WTC11 (cell line): ENCODE results near the gene PGRMC2. TPM values are rescaled to one million over a fixed set of nuclear protein-coding genes. Genes with fewer than 3 reads are reported as not detected.

ENCODE experiments used
- ATAC-seq: fragments of 200-7000 bp; cut with Tn5 transposase; 2 replicates; pipeline ENCODE4 v1.10.0; 2021; ENCODE audit warnings: mild to moderate bottlenecking, moderate library complexity
- CTCF ChIA-PET: fragments of 300-600 bp; sonication (Branson Sonifier 250); formaldehyde crosslinking; loops from one replicate; lab custom pipeline; 2021; ENCODE audit warnings: antibody characterized with exemption; lab: Charles Lee
- POLR2A ChIA-PET: fragments of 350-600 bp; sonication (Branson Sonifier 250); formaldehyde crosslinking; loops from one replicate; lab custom pipeline; 2021; ENCODE audit warnings: antibody characterized with exemption; lab: Charles Lee
- DNase-seq: peaks from one replicate; pipeline ENCODE4 v3.0.0; 2021; ENCODE audit warnings: low spot score
- H3K27ac Mint-ChIP-seq: 2 replicates; pipeline ENCODE4 v1.8.0; 2021; ENCODE audit warnings: mixed read lengths
- H3K27me3 Mint-ChIP-seq: 2 replicates; pipeline ENCODE4 v1.8.0; 2021; ENCODE audit warnings: low read depth, mild to moderate bottlenecking, moderate library complexity, mixed read lengths
- H3K36me3 Mint-ChIP-seq: 2 replicates; pipeline ENCODE4 v1.8.0; 2021; ENCODE audit warnings: mixed read lengths
- H3K4me1 Mint-ChIP-seq: 2 replicates; pipeline ENCODE4 v1.8.0; 2022; ENCODE audit warnings: mixed read lengths
- H3K4me3 Mint-ChIP-seq: 2 replicates; pipeline ENCODE4 v1.8.0; 2021; ENCODE audit warnings: mild to moderate bottlenecking, moderate library complexity, mixed read lengths
- H3K9me3 Mint-ChIP-seq: 2 replicates; pipeline ENCODE4 v1.8.0; 2021; ENCODE audit warnings: mixed read lengths
- EMX1 ChIP-seq: fragments of 250-450 bp; sonication (Bioruptor Pico); IDR thresholded peaks from 2 replicates; pipeline ENCODE4 v1.8.0; 2021; ENCODE audit warnings: mild to moderate bottlenecking
- ETV6 ChIP-seq: sonication (generic); formaldehyde crosslinking; IDR thresholded peaks from 2 replicates; pipeline ENCODE4 v1.8.1; 2022; ENCODE audit warnings: mild to moderate bottlenecking, missing genetic modification reagents
- FOXK1 ChIP-seq: sonication (generic); formaldehyde crosslinking; IDR thresholded peaks from 2 replicates; pipeline ENCODE4 v1.8.0; 2022; ENCODE audit warnings: mild to moderate bottlenecking, moderate library complexity, missing genetic modification reagents
- NFYB ChIP-seq: sonication (generic); formaldehyde crosslinking; conservative IDR thresholded peaks from 2 replicates; pipeline ENCODE4 v1.8.0; 2022; ENCODE audit warnings: low read depth, missing genetic modification reagents
- NR1H2 ChIP-seq: sonication (generic); formaldehyde crosslinking; IDR thresholded peaks from 2 replicates; pipeline ENCODE4 v1.9.0; 2021; ENCODE audit warnings: mild to moderate bottlenecking, moderate library complexity, missing genetic modification reagents
- RELA ChIP-seq: sonication (generic); formaldehyde crosslinking; IDR thresholded peaks from 2 replicates; pipeline ENCODE4 v1.8.1; 2022; ENCODE audit warnings: missing genetic modification reagents, mild to moderate bottlenecking, borderline replicate concordance
- SMAD3 ChIP-seq: sonication (generic); formaldehyde crosslinking; IDR thresholded peaks from 2 replicates; pipeline ENCODE4 v1.8.0; 2022; ENCODE audit warnings: missing genetic modification reagents, mild to moderate bottlenecking, borderline replicate concordance
- ZNF232 ChIP-seq: sonication (generic); formaldehyde crosslinking; IDR thresholded peaks from 2 replicates; pipeline ENCODE4 v1.8.0; 2022; ENCODE audit warnings: mild to moderate bottlenecking, missing genetic modification reagents
- ZNF423 ChIP-seq: fragments of 250-450 bp; sonication (Bioruptor Pico); IDR thresholded peaks from 2 replicates; pipeline ENCODE4 v2.1.2; 2022; ENCODE audit warnings: mild to moderate bottlenecking, moderate library complexity
- total RNA-seq: library from RNA; stranded (reverse); gene quantifications from 3 replicates; pipeline ENCODE4 v1.2.3, GENCODE V29; 2021
- TF ChIP-seq, protein P1 (sequence below): sonication (generic); formaldehyde crosslinking; IDR thresholded peaks from 2 replicates; pipeline ENCODE4 v1.8.1; 2022; ENCODE audit warnings: mild to moderate bottlenecking, moderate library complexity, missing genetic modification reagents
- TF ChIP-seq, protein P2 (sequence below): sonication (generic); formaldehyde crosslinking; IDR thresholded peaks from 2 replicates; pipeline ENCODE4 v1.8.0; 2022; ENCODE audit warnings: mild to moderate bottlenecking, missing genetic modification reagents
- TF ChIP-seq, protein P3 (sequence below): fragments of 250-450 bp; sonication (Bioruptor Pico); IDR thresholded peaks from 2 replicates; pipeline ENCODE4 v1.9.0; 2021; ENCODE audit warnings: moderate library complexity, mild to moderate bottlenecking, inconsistent platforms, borderline replicate concordance
- TF ChIP-seq, protein P4 (sequence below): sonication (generic); formaldehyde crosslinking; IDR thresholded peaks from 2 replicates; pipeline ENCODE4 v1.8.1; 2022; ENCODE audit warnings: missing genetic modification reagents, borderline replicate concordance

Gene PGRMC2
- total RNA-seq, 1 experiment from 2014 or later = 68.2 TPM

DNA sequence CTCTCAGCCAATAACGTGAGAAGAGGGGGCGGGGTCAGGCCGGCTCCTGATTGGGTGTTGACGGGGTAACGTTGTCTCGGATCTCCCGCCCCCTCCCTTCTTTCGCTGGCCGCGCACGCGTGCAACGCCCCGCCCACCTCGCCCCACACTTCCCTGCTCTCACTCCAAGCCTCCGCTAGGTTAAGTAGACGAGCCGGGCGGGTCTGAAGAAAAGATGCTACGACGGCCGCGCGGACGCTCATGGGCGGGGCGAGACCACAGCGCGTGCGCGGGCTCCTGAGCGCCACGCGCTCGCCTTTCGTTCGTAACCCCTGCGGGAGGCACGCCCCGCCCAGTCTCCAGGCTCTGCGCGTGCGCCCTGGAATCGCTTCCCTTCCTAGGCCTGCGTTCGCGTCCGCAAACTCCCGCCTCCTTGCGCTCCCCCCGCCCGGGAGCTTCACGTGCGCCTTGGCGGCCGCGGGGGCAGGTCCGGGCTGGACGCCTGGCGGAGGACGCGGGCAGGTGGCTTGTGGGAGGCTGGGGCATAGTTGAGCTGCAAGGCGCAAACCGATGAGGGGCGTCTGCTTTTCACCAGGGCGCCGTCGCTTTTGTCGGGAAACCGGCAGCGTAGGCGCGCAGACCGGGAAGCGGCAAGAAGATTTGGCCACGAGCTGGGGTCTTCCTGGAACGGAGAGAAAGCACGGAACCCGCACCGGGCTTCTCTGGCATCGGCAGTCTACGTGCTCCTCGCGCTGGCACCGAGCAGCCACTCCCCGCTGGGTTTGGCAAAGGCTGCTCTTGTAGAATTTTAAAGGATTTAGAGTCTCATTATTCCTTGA, 467 bp upstream of the PGRMC2 start (continued):
- TF ChIP-seq, protein P1, sequence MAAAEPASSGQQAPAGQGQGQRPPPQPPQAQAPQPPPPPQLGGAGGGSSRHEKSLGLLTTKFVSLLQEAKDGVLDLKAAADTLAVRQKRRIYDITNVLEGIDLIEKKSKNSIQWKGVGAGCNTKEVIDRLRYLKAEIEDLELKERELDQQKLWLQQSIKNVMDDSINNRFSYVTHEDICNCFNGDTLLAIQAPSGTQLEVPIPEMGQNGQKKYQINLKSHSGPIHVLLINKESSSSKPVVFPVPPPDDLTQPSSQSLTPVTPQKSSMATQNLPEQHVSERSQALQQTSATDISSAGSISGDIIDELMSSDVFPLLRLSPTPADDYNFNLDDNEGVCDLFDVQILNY (CRISPR knock-in tag) = peak; percentile 100
- TF ChIP-seq ZNF423 (CRISPR knock-in tag) = no peak
- TF ChIP-seq NR1H2 (CRISPR knock-in tag) = peak; percentile 69; the same call in 1 of the 2 replicates

DNA sequence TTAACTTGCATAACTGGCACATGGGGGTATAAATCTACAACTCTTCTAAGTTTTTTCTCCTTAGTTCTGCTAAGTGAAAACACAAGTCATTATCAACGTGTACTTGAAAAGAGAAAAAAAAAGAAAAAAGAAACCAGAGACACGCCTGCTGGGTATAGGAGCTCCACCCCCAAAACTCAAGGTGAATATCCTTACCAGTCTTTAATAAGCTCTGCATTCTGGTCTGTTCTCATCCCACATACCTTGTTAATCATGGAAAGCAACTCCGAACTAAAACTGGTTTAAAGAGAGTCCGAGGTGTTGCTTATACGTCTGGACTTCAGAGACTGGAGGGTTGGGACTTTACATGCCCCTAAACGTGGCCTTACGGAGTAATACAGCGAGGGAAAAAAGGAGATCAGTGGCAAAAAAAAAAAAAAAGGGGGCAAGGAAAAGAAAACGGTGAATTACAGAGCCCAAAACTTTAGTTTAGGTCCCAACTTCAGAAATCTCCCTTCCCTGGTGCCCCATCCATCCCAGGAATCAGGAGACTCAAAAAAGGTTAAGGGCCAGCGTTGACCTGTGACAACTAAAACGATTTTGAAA, 1.0 kb downstream of the PGRMC2 start:
- ChIA-PET CTCF (interaction anchor here (1.3 kb wide), 1 partner anchor 55 kb away, joined by 4 read pairs; no protein-coding TSS in a partner anchor), POLR2A (interaction anchor here (0.7 to 1.5 kb wide), 2 partner anchors 12 to 517 kb away, joined by 3 to 5 read pairs; no protein-coding TSS in a partner anchor)
- no peaks in the 10 kb centered on the region for H3K27me3 Mint-ChIP-seq
- DNase-seq (no peak), ATAC-seq (no peak)
- peaks cover 15% of the 10 kb centered on the region for H3K36me3 Mint-ChIP-seq
- H3K4me3 Mint-ChIP-seq = peak overlapping the region; percentile 98
- H3K27ac Mint-ChIP-seq = peak overlapping the region; percentile 97
- H3K4me1 Mint-ChIP-seq = peaks cover 46% of the 10 kb centered on the region
- H3K9me3 Mint-ChIP-seq = no peaks in the 10 kb centered on the region
- TF ChIP-seq FOXK1 (CRISPR knock-in tag) = no peak
- no peak for TF ChIP-seq SMAD3 (CRISPR knock-in tag)
- TF ChIP-seq, protein P2, sequence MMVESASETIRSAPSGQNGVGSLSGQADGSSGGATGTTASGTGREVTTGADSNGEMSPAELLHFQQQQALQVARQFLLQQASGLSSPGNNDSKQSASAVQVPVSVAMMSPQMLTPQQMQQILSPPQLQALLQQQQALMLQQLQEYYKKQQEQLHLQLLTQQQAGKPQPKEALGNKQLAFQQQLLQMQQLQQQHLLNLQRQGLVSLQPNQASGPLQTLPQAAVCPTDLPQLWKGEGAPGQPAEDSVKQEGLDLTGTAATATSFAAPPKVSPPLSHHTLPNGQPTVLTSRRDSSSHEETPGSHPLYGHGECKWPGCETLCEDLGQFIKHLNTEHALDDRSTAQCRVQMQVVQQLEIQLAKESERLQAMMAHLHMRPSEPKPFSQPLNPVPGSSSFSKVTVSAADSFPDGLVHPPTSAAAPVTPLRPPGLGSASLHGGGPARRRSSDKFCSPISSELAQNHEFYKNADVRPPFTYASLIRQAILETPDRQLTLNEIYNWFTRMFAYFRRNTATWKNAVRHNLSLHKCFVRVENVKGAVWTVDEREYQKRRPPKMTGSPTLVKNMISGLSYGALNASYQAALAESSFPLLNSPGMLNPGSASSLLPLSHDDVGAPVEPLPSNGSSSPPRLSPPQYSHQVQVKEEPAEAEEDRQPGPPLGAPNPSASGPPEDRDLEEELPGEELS (CRISPR knock-in tag) = no peak
- no peak for TF ChIP-seq ETV6 (CRISPR knock-in tag)
- no peak for TF ChIP-seq EMX1 (CRISPR knock-in tag)
- no peak for TF ChIP-seq NFYB (CRISPR knock-in tag)
- TF ChIP-seq ZNF232 = no peak

DNA sequence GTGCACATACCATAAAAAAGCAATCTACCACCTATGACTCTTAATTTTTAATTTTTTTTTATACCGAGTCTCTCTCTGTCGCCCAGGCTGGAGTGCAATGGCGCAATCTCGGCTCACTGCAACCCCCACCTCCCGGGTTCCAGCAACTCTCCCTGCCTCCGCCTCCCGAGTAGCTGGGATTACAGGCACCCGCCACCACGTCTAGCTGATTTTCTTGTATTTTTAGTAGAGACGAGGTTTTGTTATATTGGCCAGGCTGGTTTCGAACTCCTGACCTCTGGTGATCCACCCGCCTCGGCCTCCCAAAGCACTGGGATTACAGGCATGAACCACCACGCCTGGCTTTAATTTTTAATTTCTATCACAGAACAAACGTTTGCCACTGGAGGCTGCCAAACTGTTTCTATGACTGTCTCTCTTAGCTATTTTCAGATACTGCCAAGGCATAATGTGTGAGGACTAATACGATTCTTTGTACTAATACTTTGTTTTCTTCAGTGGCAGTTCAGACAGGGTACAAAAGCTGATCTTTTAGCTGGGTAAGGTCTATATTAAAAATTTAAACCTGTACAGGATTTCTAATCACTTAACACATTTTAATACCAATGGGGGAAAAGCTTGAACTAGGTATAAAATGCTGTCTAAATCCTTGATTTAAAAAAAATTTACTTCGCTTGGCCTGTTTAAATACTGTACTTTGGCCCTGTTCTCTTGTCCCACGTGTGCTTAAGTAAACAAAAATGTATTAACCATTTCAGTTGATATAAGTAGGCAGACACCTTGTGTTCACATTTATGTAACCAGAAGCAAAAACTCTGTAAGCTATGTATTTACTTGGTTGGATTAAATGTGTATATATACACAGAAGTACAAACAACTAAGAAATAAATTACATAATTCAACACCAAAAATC, 2.3 kb downstream of the PGRMC2 start:
- CTCF ChIA-PET = interaction anchor here (1.3 kb wide), 1 partner anchor 57 kb away, joined by 4 read pairs; no protein-coding TSS in a partner anchor
- peak overlapping the region; percentile 76; the same call in 1 of the 2 replicates for H3K27ac Mint-ChIP-seq
- H3K4me3 Mint-ChIP-seq = peak overlapping the region; percentile 98
- peaks cover 40% of the 10 kb centered on the region for H3K4me1 Mint-ChIP-seq
- DNase-seq (no peak), ATAC-seq (no peak)
- no peaks in the 10 kb centered on the region for H3K27me3 Mint-ChIP-seq
- TF ChIP-seq, protein P3, sequence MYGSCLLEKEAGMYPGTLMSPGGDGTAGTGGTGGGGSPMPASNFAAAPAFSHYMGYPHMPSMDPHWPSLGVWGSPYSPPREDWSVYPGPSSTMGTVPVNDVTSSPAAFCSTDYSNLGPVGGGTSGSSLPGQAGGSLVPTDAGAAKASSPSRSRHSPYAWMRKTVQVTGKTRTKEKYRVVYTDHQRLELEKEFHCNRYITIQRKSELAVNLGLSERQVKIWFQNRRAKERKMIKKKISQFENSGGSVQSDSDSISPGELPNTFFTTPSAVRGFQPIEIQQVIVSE (CRISPR knock-in tag) = no peak
- TF ChIP-seq, protein P4, sequence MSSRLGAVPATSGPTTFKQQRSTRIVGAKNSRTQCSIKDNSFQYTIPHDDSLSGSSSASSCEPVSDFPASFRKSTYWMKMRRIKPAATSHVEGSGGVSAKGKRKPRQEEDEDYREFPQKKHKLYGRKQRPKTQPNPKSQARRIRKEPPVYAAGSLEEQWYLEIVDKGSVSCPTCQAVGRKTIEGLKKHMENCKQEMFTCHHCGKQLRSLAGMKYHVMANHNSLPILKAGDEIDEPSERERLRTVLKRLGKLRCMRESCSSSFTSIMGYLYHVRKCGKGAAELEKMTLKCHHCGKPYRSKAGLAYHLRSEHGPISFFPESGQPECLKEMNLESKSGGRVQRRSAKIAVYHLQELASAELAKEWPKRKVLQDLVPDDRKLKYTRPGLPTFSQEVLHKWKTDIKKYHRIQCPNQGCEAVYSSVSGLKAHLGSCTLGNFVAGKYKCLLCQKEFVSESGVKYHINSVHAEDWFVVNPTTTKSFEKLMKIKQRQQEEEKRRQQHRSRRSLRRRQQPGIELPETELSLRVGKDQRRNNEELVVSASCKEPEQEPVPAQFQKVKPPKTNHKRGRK (CRISPR knock-in tag) = no peak
- no peak for TF ChIP-seq RELA (CRISPR knock-in tag)
- peaks cover 15% of the 10 kb centered on the region for H3K36me3 Mint-ChIP-seq
- POLR2A ChIA-PET = no interaction called here
- H3K9me3 Mint-ChIP-seq = no peaks in the 10 kb centered on the region
